A549 (cell line): ENCODE measurements around the gene PRKACG.

Experiments
- CTCF ChIP-seq: fragments of >200 bp; sonication (Bioruptor Twin); formaldehyde crosslinking; IDR thresholded peaks from 3 replicates; pipeline ENCODE4 v1.5.1; 2016
- EHMT2 ChIP-seq: fragments of 200-600 bp; sonication (generic); IDR thresholded peaks from 2 replicates; pipeline ENCODE4 v1.6.1; 2016; ENCODE audit warnings: antibody characterized with exemption, low read depth, mild to moderate bottlenecking, moderate library complexity
- EP300 ChIP-seq, 2 experiments: fragments of >200 bp; sonication (Bioruptor Twin); formaldehyde crosslinking; IDR thresholded peaks; 2 replicates in 1 of 2; 3 replicates in 1 of 2; pipeline ENCODE4 v1.6.1; 2016 to 2017
- MAFK ChIP-seq: fragments of 450-650 bp; IDR thresholded peaks from 2 replicates; pipeline ENCODE4 v1.6.1; 2014; ENCODE audit not compliant: partially characterized antibody
- RAD21 ChIP-seq, 2 experiments: fragments of >200 bp in 1 of 2; sonication (Bioruptor Twin) in 1 of 2; formaldehyde crosslinking in 1 of 2; IDR thresholded peaks in 1 of 2; conservative IDR thresholded peaks in 1 of 2; 2 replicates in 1 of 2; 3 replicates in 1 of 2; pipeline ENCODE4 v1.6.1; 2012 to 2018; ENCODE audit warnings: inconsistent platforms in 1 of 2
- SREBF2 ChIP-seq: fragments of 450-650 bp; IDR thresholded peaks from 2 replicates; pipeline ENCODE4 v1.6.1; 2014; ENCODE audit warnings: mild to moderate bottlenecking, moderate library complexity

- TF ChIP-seq EHMT2 (no peak), SREBF2 (no peak), MAFK (no peak), CTCF (no peak), RAD21 (conservative IDR thresholded peaks at IDR 0.05 in 1 of 2, IDR thresholded peaks at IDR 0.05 in 1 of 2) (no peak), EP300 (IDR thresholded peaks at IDR 0.05) (no peak)
Measured at GRCh38 chr9:68998812-68999211, 15.1 kb downstream of the PRKACG start.
